ENCODE results near the gene MAML2.

MAML2 gene

GRCh38 chr11:96232132-96232531 lies 110.9 kb downstream of the MAML2 start:
- DNase-seq, result no peak

- no peak for DNase-seq
Measured at GRCh38 chr11:96230686-96231085, 112.3 kb downstream of the MAML2 start.

GRCh38 chr11:96229354-96229977 lies 113.5 kb downstream of the MAML2 start:
- no peak for DNase-seq

GRCh38 chr11:96228910-96229309 lies 114.1 kb downstream of the MAML2 start:
- no peak for DNase-seq

- no peak for DNase-seq
Measured at GRCh38 chr11:96228473-96228891, 114.5 kb downstream of the MAML2 start.

- DNase-seq, result no peak
Measured at GRCh38 chr11:96227244-96227643, 115.8 kb downstream of the MAML2 start.

GRCh38 chr11:96223083-96223482 lies 119.9 kb downstream of the MAML2 start:
- DNase-seq, result no peak

GRCh38 chr11:96222102-96222501 lies 120.9 kb downstream of the MAML2 start:
- DNase-seq, result no peak

- DNase-seq, result no peak
Measured at GRCh38 chr11:96221244-96222070, 121.5 kb downstream of the MAML2 start.

GRCh38 chr11:96219981-96220623 lies 122.9 kb downstream of the MAML2 start:
- DNase-seq, result no peak

- DNase-seq, result no peak
Measured at GRCh38 chr11:96218901-96219300, 124.1 kb downstream of the MAML2 start.

GRCh38 chr11:96218006-96218405 lies 125.0 kb downstream of the MAML2 start:
- DNase-seq, result no peak

- DNase-seq, result no peak
Measured at GRCh38 chr11:96217206-96217605, 125.8 kb downstream of the MAML2 start.

- DNase-seq, result no peak
Measured at GRCh38 chr11:96215826-96216225, 127.2 kb downstream of the MAML2 start.

GRCh38 chr11:96215110-96215782 lies 127.7 kb downstream of the MAML2 start:
- peak in 1 of 2 experiments; percentile 54 for DNase-seq

- DNase-seq, result no peak
Measured at GRCh38 chr11:96214777-96215109, 128.3 kb downstream of the MAML2 start.

GRCh38 chr11:96213500-96213899 lies 129.5 kb downstream of the MAML2 start:
- DNase-seq, result no peak

- DNase-seq, result no peak
Measured at GRCh38 chr11:96211436-96211835, 131.6 kb downstream of the MAML2 start.

- DNase-seq, result peak in 1 of 2 experiments; percentile 52
Measured at GRCh38 chr11:96207459-96208449, 135.2 kb downstream of the MAML2 start.

- DNase-seq, result no peak
Measured at GRCh38 chr11:96206955-96207354, 136.0 kb downstream of the MAML2 start.

GRCh38 chr11:96205460-96205809 lies 137.6 kb downstream of the MAML2 start:
- no peak for DNase-seq
